Trophoblast cell (in vitro differentiated cells and primary cell): Measurements from ENCODE around the gene TMBIM4.

Experiments
- DNase-seq, 2 donors: peaks; one replicate each; pipeline ENCODE4 v3.0.0-alpha.2; 2016
- H2AFZ ChIP-seq: 2 replicates; pipeline ENCODE4 v1.6.1; 2013; ENCODE audit warnings: low read length, moderate library complexity, mild to moderate bottlenecking; ENCODE audit not compliant: insufficient read depth, poor library complexity
- H2AK5ac ChIP-seq: 2 replicates; pipeline ENCODE4 v1.6.1; 2013; ENCODE audit warnings: mild to moderate bottlenecking, low read length
- H2BK120ac ChIP-seq: 2 replicates; pipeline ENCODE4 v1.6.1; 2013; ENCODE audit warnings: low read length, mild to moderate bottlenecking, moderate library complexity; ENCODE audit not compliant: insufficient read depth, poor library complexity
- H2BK12ac ChIP-seq: 2 replicates; pipeline ENCODE4 v1.6.1; 2013; ENCODE audit warnings: mild to moderate bottlenecking, low read length, moderate library complexity
- H2BK5ac ChIP-seq: 2 replicates; pipeline ENCODE4 v1.6.1; 2013; ENCODE audit warnings: low read length, low read depth, moderate library complexity, mild to moderate bottlenecking; ENCODE audit not compliant: poor library complexity
- H3K14ac ChIP-seq: 2 replicates; pipeline ENCODE4 v1.6.1; 2013; ENCODE audit warnings: mild to moderate bottlenecking, low read length
- H3K18ac ChIP-seq: 2 replicates; pipeline ENCODE4 v1.6.1; 2013; ENCODE audit warnings: mild to moderate bottlenecking, low read length
- H3K23ac ChIP-seq: 2 replicates; pipeline ENCODE4 v1.6.1; 2013; ENCODE audit warnings: low read length
- H3K27ac ChIP-seq: 2 replicates; pipeline ENCODE4 v1.5.1; 2013; ENCODE audit warnings: low read depth, mild to moderate bottlenecking, inconsistent platforms, low read length, moderate library complexity
- H3K27me3 ChIP-seq: 2 replicates; pipeline ENCODE4 v1.6.1; 2013; ENCODE audit warnings: inconsistent platforms, mild to moderate bottlenecking, low read length, moderate library complexity; ENCODE audit not compliant: insufficient read depth
- H3K36me3 ChIP-seq, 2 experiments: 1 replicate in 1 of 2; 2 replicates in 1 of 2; pipeline ENCODE4 v1.6.1; 2013; ENCODE audit warnings: low read length in 2 of 2, mild to moderate bottlenecking in 2 of 2, moderate library complexity in 1 of 2; ENCODE audit not compliant: insufficient read depth in 2 of 2, control insufficient read depth in 1 of 2
- H3K4ac ChIP-seq: 2 replicates; pipeline ENCODE4 v1.6.1; 2013; ENCODE audit warnings: low read depth, mild to moderate bottlenecking, low read length, moderate library complexity
- H3K4me1 ChIP-seq, 2 experiments: 1 replicate in 1 of 2; 2 replicates in 1 of 2; pipeline ENCODE4 v1.6.1; 2013; ENCODE audit warnings: low read length in 2 of 2, mild to moderate bottlenecking in 2 of 2, moderate library complexity in 1 of 2; ENCODE audit not compliant: insufficient read depth in 2 of 2, control insufficient read depth in 1 of 2
- H3K4me2 ChIP-seq: 2 replicates; pipeline ENCODE4 v1.6.1; 2013; ENCODE audit warnings: inconsistent platforms, mild to moderate bottlenecking, low read length, moderate library complexity
- H3K4me3 ChIP-seq: 2 replicates; pipeline ENCODE4 v1.5.1; 2013; ENCODE audit warnings: mild to moderate bottlenecking, low read depth, low read length, inconsistent platforms
- H3K79me1 ChIP-seq: one replicate; pipeline ENCODE4 v1.6.1; 2013; ENCODE audit warnings: low read length
- H3K79me2 ChIP-seq: 2 replicates; pipeline ENCODE4 v1.6.1; 2013; ENCODE audit warnings: low read length, mild to moderate bottlenecking; ENCODE audit not compliant: control insufficient read depth, insufficient read depth, poor library complexity
- H3K9ac ChIP-seq: 2 replicates; pipeline ENCODE4 v1.6.1; 2013; ENCODE audit warnings: mild to moderate bottlenecking, low read length
- H3K9me3 ChIP-seq: 2 replicates; pipeline ENCODE4 v1.6.1; 2013; ENCODE audit warnings: low read depth, mild to moderate bottlenecking, control low read depth, inconsistent platforms, low read length; ENCODE audit not compliant: insufficient read depth
- H4K12ac ChIP-seq: 2 replicates; pipeline ENCODE4 v1.6.1; 2013; ENCODE audit warnings: low read depth, mild to moderate bottlenecking, low read length, moderate library complexity
- H4K8ac ChIP-seq: 2 replicates; pipeline ENCODE4 v1.6.1; 2013; ENCODE audit warnings: low read depth, mild to moderate bottlenecking, low read length, moderate library complexity
- H4K91ac ChIP-seq: one replicate; pipeline ENCODE4 v1.6.1; 2013; ENCODE audit warnings: low read depth, mild to moderate bottlenecking, low read length, moderate library complexity
- WGBS: extraction: QIAGEN DNeasy Blood & Tissue Kit; methylation state at CpG from one replicate; pipeline ENCODE4 v1.1.7; 2013; ENCODE audit warnings: missing lambda C conversion rate; ENCODE audit not compliant: insufficient read length, insufficient coverage; ENCODE audit errors: extremely low coverage; 5-methylcytosine and 5-hydroxymethylcytosine counted together

Gene TMBIM4

GRCh38 chr12:66103016-66103913 lies 66.5 kb downstream of the TMBIM4 start:
- H4K12ac ChIP-seq = no peak overlapping the region

GRCh38 chr12:66092559-66093269 lies 77.1 kb downstream of the TMBIM4 start:
- no CpG with 5 or more reads among the region's 1 CpG for WGBS
- Histone ChIP-seq H3K4ac (no peak overlapping the region), H3K4me3 (no peak overlapping the region), H3K9me3 (no peaks in the 10 kb centered on the region), H3K14ac (no peak overlapping the region), H2AK5ac (no peak overlapping the region), H2BK120ac (no peak overlapping the region), H2BK5ac (no peak overlapping the region), H4K91ac (no peak overlapping the region), H4K8ac (no peak overlapping the region), H2AFZ (no peak overlapping the region), H3K9ac (no peak overlapping the region), H3K27me3 (no peaks in the 10 kb centered on the region), H2BK12ac (no peak overlapping the region), H3K79me1 (peaks cover 4% of the 10 kb centered on the region), H3K79me2 (no peaks in the 10 kb centered on the region), H3K23ac (no peak overlapping the region), H3K27ac (no peak overlapping the region), H3K4me1 (no peaks in the 10 kb centered on the region), H4K12ac (no peak overlapping the region), H3K4me2 (no peak overlapping the region), H3K36me3 (no peaks in the 10 kb centered on the region), H3K18ac (no peak overlapping the region)
- peak; percentile 3 to 18 for DNase-seq

More at GRCh38 chr12:66103016-66103913, 66.5 kb downstream of the TMBIM4 start:
- no peak overlapping the region for H3K4me3 ChIP-seq
- no peak overlapping the region for H3K4ac ChIP-seq
- H2BK5ac ChIP-seq = no peak overlapping the region
- H3K14ac ChIP-seq = no peak overlapping the region
- no peaks in the 10 kb centered on the region for H3K79me2 ChIP-seq
- no peaks in the 10 kb centered on the region for H3K9me3 ChIP-seq
- no peak overlapping the region for H3K4me2 ChIP-seq
- no peak overlapping the region for H2AK5ac ChIP-seq
- no peak overlapping the region for H3K18ac ChIP-seq
- no peak overlapping the region for H2BK120ac ChIP-seq
- no CpG with 5 or more reads among the region's 3 CpGs for WGBS
- H4K91ac ChIP-seq = no peak overlapping the region
- H3K9ac ChIP-seq = no peak overlapping the region
- H3K36me3 ChIP-seq = no peaks in the 10 kb centered on the region
- no peak overlapping the region for H2BK12ac ChIP-seq
- no peaks in the 10 kb centered on the region for H3K4me1 ChIP-seq
- DNase-seq = peak; percentile 18 to 39
- no peak overlapping the region for H3K23ac ChIP-seq
- H2AFZ ChIP-seq = no peak overlapping the region
- H3K27me3 ChIP-seq = no peaks in the 10 kb centered on the region
- H4K8ac ChIP-seq = no peak overlapping the region
- H3K27ac ChIP-seq = no peak overlapping the region
- H3K79me1 ChIP-seq = no peaks in the 10 kb centered on the region

GRCh38 chr12:66090157-66090556 lies 79.6 kb downstream of the TMBIM4 start:
- WGBS = 100% methylated on average over 1 of the region's 4 CpGs
- H3K9ac ChIP-seq = no peak overlapping the region
- H3K23ac ChIP-seq = no peak overlapping the region
- H3K27me3 ChIP-seq = no peaks in the 10 kb centered on the region
- no peak overlapping the region for H2BK5ac ChIP-seq
- H4K91ac ChIP-seq = no peak overlapping the region
- no peak overlapping the region for H2AK5ac ChIP-seq
- no peak for DNase-seq
- H3K36me3 ChIP-seq = no peaks in the 10 kb centered on the region
- H3K9me3 ChIP-seq = no peaks in the 10 kb centered on the region
- no peak overlapping the region for H2BK120ac ChIP-seq
- no peaks in the 10 kb centered on the region for H3K4me1 ChIP-seq
- H3K18ac ChIP-seq = no peak overlapping the region
- H3K4me2 ChIP-seq = no peak overlapping the region
- H3K4ac ChIP-seq = no peak overlapping the region
- H4K12ac ChIP-seq = no peak overlapping the region
- H3K4me3 ChIP-seq = no peak overlapping the region
- H3K27ac ChIP-seq = no peak overlapping the region
- no peak overlapping the region for H2BK12ac ChIP-seq
- no peak overlapping the region for H4K8ac ChIP-seq
- H3K79me1 ChIP-seq = peaks cover 4% of the 10 kb centered on the region
- H3K14ac ChIP-seq = no peak overlapping the region
- no peak overlapping the region for H2AFZ ChIP-seq
- H3K79me2 ChIP-seq = no peaks in the 10 kb centered on the region

- no peak overlapping the region for H3K27ac ChIP-seq
- H2AFZ ChIP-seq = no peak overlapping the region
- H3K4me3 ChIP-seq = no peak overlapping the region
- H3K27me3 ChIP-seq = no peaks in the 10 kb centered on the region
- H4K8ac ChIP-seq = no peak overlapping the region
- no peaks in the 10 kb centered on the region for H3K36me3 ChIP-seq
- H3K4me2 ChIP-seq = no peak overlapping the region
- no CpG with 5 or more reads among the region's 10 CpGs for WGBS
- no peak overlapping the region for H4K12ac ChIP-seq
- no peak overlapping the region for H2BK12ac ChIP-seq
- no peaks in the 10 kb centered on the region for H3K9me3 ChIP-seq
- no peak overlapping the region for H3K4ac ChIP-seq
- H3K23ac ChIP-seq = no peak overlapping the region
- no peak overlapping the region for H2AK5ac ChIP-seq
- H3K14ac ChIP-seq = no peak overlapping the region
- peaks cover 4% of the 10 kb centered on the region for H3K79me1 ChIP-seq
- H3K79me2 ChIP-seq = no peaks in the 10 kb centered on the region
- peak; percentile 64 to 85 for DNase-seq
- H4K91ac ChIP-seq = no peak overlapping the region
- no peak overlapping the region for H3K18ac ChIP-seq
- no peaks in the 10 kb centered on the region for H3K4me1 ChIP-seq
- no peak overlapping the region for H3K9ac ChIP-seq
- H2BK5ac ChIP-seq = no peak overlapping the region
- H2BK120ac ChIP-seq = no peak overlapping the region
Measured at GRCh38 chr12:66087365-66087943, 82.3 kb downstream of the TMBIM4 start.
